Transverse colon (tissue), 4 donors: ENCODE results near the gene GLUD2. TPM values are rescaled to one million over a fixed set of nuclear protein-coding genes. Genes with fewer than 3 reads are reported as not detected.

Source experiments
- DNase-seq: peaks from one replicate; pipeline ENCODE4 v3.0.0-alpha.2; 2019
- H3K27ac ChIP-seq, 4 donors: fragments of 200-600 bp; sonication (generic); 2 replicates each; pipeline ENCODE4 v1.5.1; 2016 to 2018; ENCODE audit warnings: inconsistent platforms in 4 of 4
- H3K27me3 ChIP-seq: fragments of 200-600 bp; sonication (generic); 2 replicates; pipeline ENCODE4 v1.5.1; 2017; ENCODE audit warnings: inconsistent platforms
- H3K36me3 ChIP-seq, 4 donors: fragments of 200-600 bp; sonication (generic); 2 replicates each; pipeline ENCODE4 v1.5.1; 2017 to 2019; ENCODE audit warnings: inconsistent platforms in 4 of 4
- H3K4me1 ChIP-seq, 4 donors: fragments of 200-600 bp; sonication (generic); 2 replicates each; pipeline ENCODE4 v1.5.1; 2017 to 2020; ENCODE audit warnings: inconsistent platforms in 4 of 4
- H3K4me3 ChIP-seq, 4 donors: fragments of 200-600 bp; sonication (generic); 1 replicate in 1 of 4; 2 replicates in 3 of 4; pipeline versions ENCODE4 v1.5.1 to v1.6.1; 2017 to 2019; ENCODE audit warnings: inconsistent platforms in 4 of 4
- H3K9me3 ChIP-seq, 2 donors: fragments of 200-600 bp; sonication (generic); 2 replicates each; pipeline ENCODE4 v1.5.1; 2017 to 2019; ENCODE audit warnings: inconsistent platforms in 2 of 2
- CTCF ChIP-seq, 5 experiments: fragments of 200-600 bp in 3 of 5; fragments of 450-650 bp in 2 of 5; sonication (generic) in 3 of 5; IDR thresholded peaks; 1 replicate in 2 of 5; 2 replicates in 3 of 5; pipeline ENCODE4 v1.5.1; 2016 to 2017; ENCODE audit warnings: antibody characterized with exemption in 5 of 5, inconsistent platforms in 3 of 5, mild to moderate bottlenecking in 2 of 5, moderate library complexity in 1 of 5
- EP300 ChIP-seq: sonication (generic); formaldehyde crosslinking; IDR thresholded peaks from one replicate; pipeline ENCODE4 v1.6.1; 2017; ENCODE audit warnings: antibody characterized with exemption, low read depth
- POLR2A ChIP-seq: fragments of 450-650 bp; IDR thresholded peaks from one replicate; pipeline ENCODE4 v1.6.1; 2016; ENCODE audit warnings: antibody characterized with exemption, mild to moderate bottlenecking, moderate library complexity
- POLR2AphosphoS5 ChIP-seq, 3 donors: sonication (generic); formaldehyde crosslinking; IDR thresholded peaks; one replicate each; pipeline ENCODE4 v1.6.1; 2016; ENCODE audit warnings: antibody characterized with exemption in 3 of 3
- WGBS, 2 donors: methylation state at CpG; one replicate each; pipeline ENCODE4 v1.1.5; 2018; ENCODE audit warnings: low coverage in 1 of 2; 5-methylcytosine and 5-hydroxymethylcytosine counted together
- in situ Hi-C, 4 donors: fragments of 200-750 bp; cut with MboI; loops; one replicate each; pipeline versions ENCODE4 v1.15.0 to v1.15.1; 2017; ENCODE audit warnings: low sequenced_read_pairs in 3 of 4, low pct_ligation_motif_present in 1 of 4, low pct_unique_long_range_greater_than_20kb in 1 of 4
- intact Hi-C: fragments of 100-400 bp; cut with DNase I; formaldehyde crosslinking; loops from one replicate; pipeline ENCODE4 v1.15.1; 2023; ENCODE audit warnings: low total_unique reads
- total RNA-seq, 4 donors: library from RNA; depleted of rRNA; stranded (reverse); fragments of >200 nt; gene quantifications; one replicate each; pipeline ENCODE4 v1.1.0, GENCODE V29; 2016

GLUD2 gene
- total RNA-seq, 4 donors from 2014 or later: 0.79 to 5.0 (median 1.2) TPM; not detected in 1

GRCh38 chrX:121036951-121037350, 10.5 kb upstream of the GLUD2 start:
- in situ Hi-C loops: no loop called here
- DNase-seq: no peak
- Histone ChIP-seq H3K9me3 (no peaks in the 10 kb centered on the region), H3K36me3 (no peaks in the 10 kb centered on the region), H3K4me3 (no peak overlapping the region), H3K27me3 (no peaks in the 10 kb centered on the region), H3K4me1 (no peaks in the 10 kb centered on the region), H3K27ac (no peak overlapping the region)
- TF ChIP-seq POLR2AphosphoS5 (IDR thresholded peaks at IDR 0.05) (no peak), POLR2A (no peak), EP300 (no peak), CTCF (IDR thresholded peaks at IDR 0.05) (no peak)
- WGBS, 2 donors: 57% methylated on average over 4 of the region's 4 CpGs
- intact Hi-C loops: no loop called here

- DNase-seq: no peak
- TF ChIP-seq CTCF (IDR thresholded peaks at IDR 0.05): no peak
- no peak for TF ChIP-seq POLR2A
- no peak for TF ChIP-seq POLR2AphosphoS5 (IDR thresholded peaks at IDR 0.05)
- TF ChIP-seq EP300: no peak
- Histone ChIP-seq H3K4me3 (no peak overlapping the region), H3K27ac (no peak overlapping the region), H3K4me1 (no peaks in the 10 kb centered on the region), H3K36me3 (no peaks in the 10 kb centered on the region), H3K9me3 (no peaks in the 10 kb centered on the region), H3K27me3 (no peaks in the 10 kb centered on the region)
- in situ Hi-C loops (no loop called here), intact Hi-C loops (no loop called here)
Measured at GRCh38 chrX:121050781-121051180, 3.4 kb downstream of the GLUD2 start.

GRCh38 chrX:121052122-121052521, 4.7 kb downstream of the GLUD2 start:
- H3K4me3 ChIP-seq: no peak overlapping the region
- TF ChIP-seq POLR2AphosphoS5 (IDR thresholded peaks at IDR 0.05) (no peak), CTCF (IDR thresholded peaks at IDR 0.05) (no peak), EP300 (no peak), POLR2A (no peak)
- H3K4me1 ChIP-seq: no peaks in the 10 kb centered on the region
- intact Hi-C loops: no loop called here
- no peaks in the 10 kb centered on the region for H3K27me3 ChIP-seq
- in situ Hi-C loops: no loop called here
- no peaks in the 10 kb centered on the region for H3K9me3 ChIP-seq
- no peak overlapping the region for H3K27ac ChIP-seq
- H3K36me3 ChIP-seq: no peaks in the 10 kb centered on the region
- DNase-seq: no peak
- 55 to 68% methylated on average over 2 of the region's 2 CpGs for WGBS, 2 donors

- H3K4me1 ChIP-seq: no peaks in the 10 kb centered on the region
- H3K36me3 ChIP-seq: no peaks in the 10 kb centered on the region
- no peak overlapping the region for H3K4me3 ChIP-seq
- no peak for DNase-seq
- H3K9me3 ChIP-seq: no peaks in the 10 kb centered on the region
- 95% methylated on average over 3 of the region's 3 CpGs; no CpG with 5 or more reads in 1 of the 2 donors for WGBS, 2 donors
- no peaks in the 10 kb centered on the region for H3K27me3 ChIP-seq
- in situ Hi-C loops: no loop called here
- H3K27ac ChIP-seq: no peak overlapping the region
- TF ChIP-seq POLR2A: no peak
- no peak for TF ChIP-seq CTCF (IDR thresholded peaks at IDR 0.05)
- intact Hi-C loops: no loop called here
Measured at GRCh38 chrX:121062289-121062688, 14.9 kb downstream of the GLUD2 start.
